GM12878 (cell line): Measurements from ENCODE around the gene NKD1. TPM values are rescaled to one million over a fixed set of nuclear protein-coding genes. Genes with fewer than 3 reads are reported as not detected.

ENCODE experiments used
- ATAC-seq: fragments of 200-7000 bp; cut with Tn5 transposase; 3 replicates; pipeline ENCODE4 v1.9.1; 2020; ENCODE audit warnings: mild to moderate bottlenecking, moderate library complexity
- BruUV-seq: library from RNA; stranded (reverse); fragments of 400-500 nt; replicated peaks from 2 replicates; lab custom pipeline; 2021; lab: Mats Ljungman, UMichigan
- CTCF ChIA-PET: fragments of 300-600 bp; sonication (Branson Sonifier 250); formaldehyde crosslinking; extraction: SDS; loops from one replicate; lab custom pipeline; 2021; ENCODE audit warnings: inconsistent platforms; lab: Yijun Ruan, JAX
- POLR2A ChIA-PET: fragments of 350-600 bp; formaldehyde crosslinking; extraction: SDS; loops from one replicate; lab custom pipeline; 2021; ENCODE audit warnings: inconsistent platforms; lab: Charles Lee
- RAD21 ChIA-PET: fragments of 300-600 bp; sonication (Branson Sonifier 250); formaldehyde crosslinking; loops from one replicate; lab custom pipeline; 2023; ENCODE audit warnings: antibody characterized with exemption; ENCODE audit not compliant: unreplicated experiment; lab: Charles Lee
- SMC1A ChIA-PET: fragments of 300-600 bp; sonication (Branson Sonifier 250); formaldehyde crosslinking; loops from one replicate; lab custom pipeline; 2023; ENCODE audit not compliant: unreplicated experiment, uncharacterized antibody; lab: Charles Lee
- DNase-seq: peaks from one replicate; pipeline ENCODE4 v3.0.0-alpha.2; 2011; ENCODE audit warnings: low read depth, low spot score
- FAIRE-seq: peaks from 3 replicates; lab custom pipeline; 2011; peaks lifted over from hg19 to GRCh38; lab: Jason Lieb, UNC
- H2AFZ ChIP-seq: 2 replicates; pipeline ENCODE4 v1.6.0; 2011; ENCODE audit warnings: low read depth, low read length, control low read depth; ENCODE audit not compliant: control insufficient read depth
- H3K27ac ChIP-seq: 2 replicates; pipeline ENCODE4 v1.5.1; 2011; ENCODE audit warnings: control low read depth; ENCODE audit not compliant: control insufficient read depth, insufficient read depth
- H3K27me3 ChIP-seq, 2 experiments: replicated peaks in 1 of 2; 2 replicates each; pipeline versions ENCODE4 v1.6.0 to v1.6.1; 2011; ENCODE audit warnings: low read length in 1 of 2; ENCODE audit not compliant: control insufficient read depth in 2 of 2, insufficient read depth in 2 of 2
- H3K36me3 ChIP-seq, 2 experiments: 2 replicates each; pipeline ENCODE4 v1.5.1; 2011; ENCODE audit warnings: low read length in 1 of 2; ENCODE audit not compliant: control insufficient read depth in 2 of 2, insufficient read depth in 2 of 2
- H3K4me1 ChIP-seq: 2 replicates; pipeline ENCODE4 v1.6.1; 2011; ENCODE audit warnings: mild to moderate bottlenecking, low read length, moderate library complexity, mixed read lengths; ENCODE audit not compliant: control insufficient read depth, insufficient read depth
- H3K4me2 ChIP-seq: 2 replicates; pipeline ENCODE4 v1.6.0; 2011; ENCODE audit warnings: control low read depth; ENCODE audit not compliant: control insufficient read depth, insufficient read depth
- H3K4me3 ChIP-seq: fragments of 200-600 bp; sonication (generic); 2 replicates; pipeline ENCODE4 v1.5.1; 2016
- H3K79me2 ChIP-seq: 2 replicates; pipeline ENCODE4 v1.6.0; 2011; ENCODE audit warnings: low read length; ENCODE audit not compliant: control insufficient read depth, insufficient read depth
- H3K9ac ChIP-seq: 2 replicates; pipeline ENCODE4 v1.8.0; 2011; ENCODE audit warnings: low read length, control low read depth, mixed read lengths; ENCODE audit not compliant: control insufficient read depth, insufficient read depth
- H3K9me3 ChIP-seq: replicated peaks from 3 replicates; pipeline ENCODE4 v1.5.1; 2011; ENCODE audit warnings: mild to moderate bottlenecking, low read length; ENCODE audit not compliant: control insufficient read depth, insufficient read depth
- H4K20me1 ChIP-seq: 2 replicates; pipeline ENCODE4 v1.6.0; 2011; ENCODE audit not compliant: control insufficient read depth, insufficient read depth
- ESRRA ChIP-seq: IDR thresholded peaks from 2 replicates; pipeline ENCODE4 v1.6.1; 2012; ENCODE audit warnings: mild to moderate bottlenecking, low read length, improper control_type of control experiment
- FOXM1 ChIP-seq: IDR thresholded peaks from 2 replicates; pipeline ENCODE4 v1.6.1; 2012; ENCODE audit warnings: low read depth, mild to moderate bottlenecking, inconsistent platforms, low read length, moderate library complexity
- MAX ChIP-seq: IDR thresholded peaks from 2 replicates; pipeline ENCODE4 v1.6.1; 2012; ENCODE audit warnings: low read depth, low read length, improper control_type of control experiment
- NFXL1 ChIP-seq: fragments of 450-650 bp; IDR thresholded peaks from 2 replicates; pipeline ENCODE4 v1.6.1; 2017; ENCODE audit warnings: antibody characterized with exemption, mild to moderate bottlenecking, borderline replicate concordance
- ZBTB40 ChIP-seq: fragments of 450-650 bp; IDR thresholded peaks from 2 replicates; pipeline ENCODE4 v1.6.1; 2016; ENCODE audit warnings: mild to moderate bottlenecking, moderate library complexity, borderline replicate concordance
- WGBS: methylation state at CpG from one replicate; pipeline ENCODE4 v1.1.6; 2016; ENCODE audit warnings: low lambda C conversion rate; ENCODE audit not compliant: insufficient replicate concordance, insufficient coverage; ENCODE audit errors: missing lambda C conversion rate; 5-methylcytosine and 5-hydroxymethylcytosine counted together
- in situ Hi-C: fragments of 300-500 bp; cut with MboI; formaldehyde crosslinking; loops from 9 replicates; pipeline ENCODE4 v1.14.3; 2018; ENCODE audit warnings: mixed read lengths
- intact Hi-C: fragments of 100-400 bp; cut with micrococcal nuclease; formaldehyde crosslinking; loops from one replicate; pipeline ENCODE4 v1.14.2; 2022; ENCODE audit not compliant: unreplicated experiment
- polyA plus RNA-seq, 11 experiments: library from polyadenylated mRNA; depleted of rRNA in 4 of 11; unstranded in 6 of 11; stranded (reverse) in 5 of 11; fragments of >200 nt; fragmentation: Nextera tagmentation in 4 of 11; fragmentation: Illumina TruSeq in 1 of 11; extraction: Ambion mirVana in 4 of 11; extraction: Trizol in 1 of 11; gene quantifications; 1 replicate in 1 of 11; 2 replicates in 10 of 11; pipeline versions ENCODE4 v1.2.1 to v1.2.3, GENCODE V29; 2011 to 2016; ENCODE audit warnings: inconsistent platforms in 2 of 11, missing spikeins in 2 of 11, low read depth in 1 of 11
- total RNA-seq, 4 experiments: library from RNA; depleted of rRNA in 3 of 4; stranded (reverse); fragments of >200 nt in 3 of 4; fragmentation: Illumina TruSeq in 1 of 4; extraction: Trizol in 1 of 4; gene quantifications; 2 replicates each; pipeline versions ENCODE4 v1.2.1 to v1.2.3, GENCODE V29; 2013 to 2021

Gene NKD1
- total and polyA plus RNA-seq, 10 of the 15 experiments (the other 5 are each of a cell fraction or from before 2014, with no cell fraction given): under 0.01 to 0.49 (median 0.04) TPM; not detected in 2

- no peaks in the 10 kb centered on the region for H3K36me3 ChIP-seq
- 68% methylated on average over 2 of the region's 2 CpGs for WGBS
- H3K4me2 ChIP-seq: no peak overlapping the region
- H3K79me2 ChIP-seq: no peaks in the 10 kb centered on the region
- POLR2A ChIA-PET: no interaction called here
- H4K20me1 ChIP-seq: no peaks in the 10 kb centered on the region
- BruUV-seq: no TSS peak
- H3K9ac ChIP-seq: no peak overlapping the region
- in situ Hi-C loops: no loop called here
- ATAC-seq (no peak), DNase-seq (no peak), FAIRE-seq (no peak)
- SMC1A ChIA-PET: no interaction called here
- peaks cover 3% of the 10 kb centered on the region; the same call in 1 of the 2 replicates for H3K4me1 ChIP-seq
- TF ChIP-seq FOXM1: no peak
- no peak for TF ChIP-seq MAX
- TF ChIP-seq ZBTB40: peak; percentile 56
- no peak for TF ChIP-seq NFXL1
- TF ChIP-seq ESRRA: no peak
- RAD21 ChIA-PET: no interaction called here
- CTCF ChIA-PET: no interaction called here
- H3K9me3 ChIP-seq: no peaks in the 10 kb centered on the region
- H2AFZ ChIP-seq: no peak overlapping the region
- H3K4me3 ChIP-seq: no peak overlapping the region
- intact Hi-C loops: no loop called here
- no peak overlapping the region for H3K27ac ChIP-seq
- H3K27me3 ChIP-seq: no peaks in the 10 kb centered on the region
Measured at GRCh38 chr16:50617646-50618184, 69.5 kb downstream of the NKD1 start.
